SIG-M5 treated with dmso at 0.1 percent for 504 hours (cell line): ENCODE measurements around the gene DTNBP1.
"Not testable (repeated sequence)": the region's sequence is repeated elsewhere in the genome, so short reads cannot be mapped to it uniquely, and the experiment has no call there.

Experiments used
- DNase-seq: peaks from one replicate; lab custom pipeline; 2025; ENCODE audit not compliant: unreplicated experiment; lab: John Stamatoyannopoulos, UW

Gene DTNBP1

DNA sequence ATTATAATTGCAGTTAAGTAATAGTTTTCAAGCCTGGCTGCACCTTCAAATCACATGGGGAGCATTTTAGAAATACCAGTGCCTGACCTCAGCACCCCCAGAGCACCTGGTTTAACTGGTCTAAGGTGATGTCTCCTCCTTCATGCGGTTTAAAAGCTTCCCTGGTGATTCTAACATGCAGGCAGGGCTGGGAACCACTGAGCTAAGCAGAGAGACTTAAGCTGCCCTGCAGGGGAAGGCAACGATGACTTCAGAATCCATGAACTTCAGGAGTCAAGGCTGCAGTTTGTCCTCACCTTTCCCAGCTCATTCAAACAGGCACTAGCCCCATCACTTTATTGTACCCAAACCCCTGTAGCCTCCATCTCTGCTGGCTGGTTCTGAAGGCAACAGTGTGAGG is 6.1 kb upstream of the DTNBP1 start:
- no peak for DNase-seq

DNA sequence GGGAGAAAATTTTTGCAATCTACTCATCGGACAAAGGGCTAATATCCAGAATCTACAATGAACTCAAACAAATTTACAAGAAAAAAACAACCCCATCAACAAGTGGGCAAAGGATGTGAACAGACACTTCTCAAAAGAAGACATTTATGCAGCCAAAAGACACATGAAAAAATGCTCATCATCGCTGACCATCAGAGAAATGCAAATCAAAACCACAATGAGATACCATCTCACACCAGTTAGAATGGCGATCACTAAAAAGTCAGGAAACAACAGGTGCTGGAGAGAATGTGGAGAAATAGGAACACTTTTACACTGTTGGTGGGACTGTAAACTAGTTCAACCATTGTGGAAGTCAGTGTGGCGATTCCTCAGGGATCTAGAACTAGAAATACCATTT is 4.1 kb upstream of the DTNBP1 start:
- DNase-seq = not testable (repeated sequence)

DNA sequence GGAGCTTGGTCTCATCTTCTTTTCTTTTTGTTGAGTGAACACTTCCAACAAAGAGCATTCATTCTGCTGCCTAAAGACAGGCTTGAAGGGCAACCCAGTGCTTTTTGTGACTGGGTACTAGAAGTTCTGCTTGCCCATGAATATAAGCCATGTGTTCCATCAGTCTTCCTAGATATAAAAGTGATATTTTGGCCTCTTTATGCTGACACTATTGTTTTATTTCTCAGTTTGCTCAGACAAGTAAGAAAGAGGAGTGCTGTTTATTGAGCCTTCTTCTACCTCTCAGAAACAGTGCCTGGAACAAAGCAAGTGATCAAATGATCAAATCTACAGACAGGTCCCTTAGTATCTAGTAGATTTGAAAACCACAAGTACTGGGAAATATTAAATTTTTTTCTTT is 2.4 kb upstream of the DTNBP1 start:
- no peak for DNase-seq

DNA sequence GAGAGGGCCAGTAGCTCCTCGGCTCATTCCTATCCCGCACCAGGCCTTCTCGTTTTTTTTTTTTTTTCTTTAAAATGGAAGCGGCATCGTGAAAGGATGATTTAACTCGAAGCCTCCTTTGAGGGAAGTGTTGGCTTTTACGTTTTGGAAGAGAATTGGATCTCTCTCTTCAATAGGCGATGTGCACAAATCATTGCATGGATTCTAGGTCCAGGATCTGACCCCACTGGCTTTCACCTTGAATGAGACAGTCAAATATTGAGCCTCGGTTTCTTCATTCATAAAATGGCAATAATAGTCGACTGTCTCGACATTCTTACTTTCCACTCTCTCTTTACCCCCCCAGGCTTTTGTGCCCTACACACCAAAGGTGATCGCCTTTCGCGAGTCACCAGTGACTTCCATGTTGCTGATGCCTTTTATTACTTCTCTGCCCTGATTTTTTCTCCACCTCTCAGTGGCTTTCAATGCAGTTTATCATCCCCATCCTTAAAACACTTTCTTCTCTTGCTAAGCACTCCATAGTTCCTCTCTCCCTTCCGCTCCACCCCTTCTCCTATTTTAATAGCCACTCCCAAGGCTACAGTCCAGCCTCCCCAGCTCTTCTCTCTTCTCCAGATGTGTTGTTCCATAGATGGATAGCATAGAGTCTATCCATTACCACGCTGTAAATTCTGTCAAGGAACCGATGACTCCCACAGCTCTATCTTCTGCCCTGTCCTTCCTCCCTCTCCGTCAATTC is 473 bp upstream of the DTNBP1 start:
- DNase-seq = no peak

DNA sequence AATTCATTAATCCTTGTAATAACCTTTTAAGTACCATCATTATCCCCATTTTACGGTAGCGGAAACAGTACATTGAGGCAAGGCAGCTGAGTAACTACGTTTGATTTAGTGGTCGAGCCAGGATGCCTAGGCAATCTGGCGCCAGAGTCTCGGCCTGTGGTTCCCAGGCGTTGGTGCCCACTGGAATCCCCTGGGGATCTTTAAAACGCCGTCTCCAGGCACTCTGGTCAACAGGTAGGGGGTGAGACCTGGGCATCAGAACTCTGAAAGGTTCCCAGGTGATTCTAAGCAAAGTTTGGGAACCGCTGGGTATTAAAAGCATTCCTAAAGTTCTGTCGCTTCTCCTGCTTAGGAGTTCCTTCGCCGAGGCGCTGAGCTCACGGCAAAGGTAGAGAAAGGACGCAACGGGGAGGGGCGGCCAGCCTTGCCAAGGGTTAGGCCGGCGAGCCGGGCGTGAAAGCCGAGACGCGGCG is 939 bp downstream of the DTNBP1 start:
- no peak for DNase-seq

DNA sequence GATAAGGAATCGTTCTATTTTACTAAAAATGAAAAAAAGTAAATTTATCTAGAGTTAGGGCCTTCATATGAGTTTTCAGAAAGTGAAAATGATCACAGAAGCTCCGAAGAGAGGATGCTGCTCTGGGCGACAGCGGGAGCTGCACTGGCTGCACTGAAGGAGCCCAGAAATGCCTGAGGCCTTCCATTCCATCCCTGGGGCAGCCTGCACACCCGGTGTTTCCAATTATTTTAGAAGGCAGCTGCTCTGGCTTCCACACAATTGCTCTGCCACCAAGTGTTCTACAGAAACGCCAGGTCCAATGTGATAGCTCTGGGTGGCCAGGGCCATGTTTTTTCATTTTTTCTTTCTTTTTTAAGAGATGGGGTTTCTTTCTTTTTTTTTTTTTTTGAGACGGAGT is 3.6 kb downstream of the DTNBP1 start:
- no peak for DNase-seq

DNA sequence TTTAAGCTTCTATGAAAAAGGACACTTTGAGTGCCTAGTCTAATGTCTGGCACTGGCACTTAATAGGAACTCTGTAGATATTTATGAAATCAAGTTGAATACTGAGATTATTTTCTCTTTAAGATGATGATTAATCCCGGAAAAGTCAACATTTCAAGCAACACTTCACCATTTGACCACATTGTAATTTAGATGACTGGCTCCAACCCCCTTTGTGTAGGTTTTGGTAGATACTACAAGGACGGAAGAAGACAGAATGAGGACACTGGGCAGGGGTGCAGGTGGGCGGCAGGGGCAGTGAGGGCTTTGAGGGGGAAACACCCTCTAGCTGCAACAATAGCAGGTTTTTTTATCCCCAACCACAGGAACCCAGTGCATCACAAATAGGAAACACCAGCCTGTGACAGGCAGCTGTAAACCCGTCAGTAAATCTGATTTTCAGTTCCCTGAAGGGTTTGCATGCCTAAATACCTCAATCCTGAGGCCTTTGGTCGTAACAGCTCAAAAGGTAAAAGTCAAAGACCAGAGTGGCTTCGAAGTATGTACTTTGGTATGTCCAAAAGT is 4.6 kb downstream of the DTNBP1 start:
- no peak for DNase-seq

DNA sequence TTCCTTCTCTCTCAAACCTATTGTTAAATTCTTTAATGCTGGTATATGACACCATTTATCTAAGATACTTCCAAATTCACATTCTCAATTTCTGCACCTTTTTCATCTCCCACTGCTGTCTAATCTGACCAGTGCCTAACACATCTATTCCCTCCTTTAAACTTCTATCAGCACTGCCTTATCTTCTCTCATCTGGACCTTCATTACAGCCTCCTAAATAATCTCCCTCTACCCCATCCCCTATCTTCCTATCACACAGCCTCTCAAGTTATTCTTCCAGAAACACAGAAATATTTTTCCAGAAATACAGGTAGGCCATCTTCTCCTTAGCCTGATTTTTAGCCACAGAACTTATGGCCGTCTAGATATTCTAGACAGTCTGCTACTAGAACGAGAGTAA is 5.5 kb downstream of the DTNBP1 start:
- no peak for DNase-seq

DNA sequence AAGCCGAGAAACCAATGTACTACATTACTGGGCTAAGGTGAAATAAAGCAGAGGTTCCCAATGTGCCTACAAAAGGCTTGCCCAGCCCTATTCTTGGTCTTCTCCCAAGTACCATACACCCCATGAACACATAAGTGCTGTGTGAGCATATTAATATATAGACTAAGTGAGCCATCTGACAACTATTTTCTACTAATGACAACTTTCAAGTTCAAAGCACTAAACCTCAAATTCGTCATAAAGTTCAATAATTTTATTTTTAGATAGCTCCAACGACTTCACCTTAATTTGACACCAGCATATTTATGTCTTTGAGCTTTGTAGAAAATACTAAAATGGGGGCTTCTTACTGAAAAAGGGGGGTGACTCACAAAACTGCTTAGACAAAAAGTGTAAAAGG is 6.7 kb downstream of the DTNBP1 start:
- no peak for DNase-seq

DNA sequence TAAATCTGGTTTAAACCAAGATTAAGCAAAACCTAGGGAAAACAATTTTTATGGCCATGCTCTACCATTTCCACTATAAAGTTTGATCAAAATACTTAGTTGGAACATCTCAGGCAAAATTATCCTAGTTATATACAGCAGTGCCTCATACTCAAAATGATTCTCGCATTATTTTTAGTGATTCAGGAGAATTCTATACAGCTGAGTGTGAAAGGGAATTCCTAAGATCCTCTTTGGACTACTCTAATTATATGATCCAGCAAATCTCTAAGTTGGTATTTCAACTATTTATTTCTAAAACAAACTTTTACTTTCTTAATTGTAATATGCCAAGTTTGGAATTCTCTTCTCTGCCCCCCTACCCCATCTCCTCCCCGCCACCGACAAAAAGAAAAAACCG is 8.6 kb downstream of the DTNBP1 start:
- no peak for DNase-seq

DNA sequence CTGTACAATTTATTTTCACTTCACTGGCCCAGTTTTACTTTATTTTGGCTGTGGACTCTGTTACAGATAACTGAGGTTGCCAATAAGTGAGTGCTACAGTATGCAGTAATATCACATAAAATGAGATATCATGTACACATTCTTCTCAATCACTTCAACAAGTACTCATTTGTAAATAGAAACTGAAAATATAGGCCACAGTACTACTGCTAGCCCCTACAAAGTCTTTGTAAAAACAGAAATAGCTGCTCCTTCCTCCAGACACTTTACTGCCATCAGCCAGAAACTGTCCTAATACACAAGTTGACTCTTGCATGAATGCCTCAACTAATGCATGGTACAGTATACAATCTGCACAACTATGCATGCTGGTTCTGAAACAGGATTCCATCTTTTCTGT is 9.2 kb downstream of the DTNBP1 start:
- no peak for DNase-seq

DNA sequence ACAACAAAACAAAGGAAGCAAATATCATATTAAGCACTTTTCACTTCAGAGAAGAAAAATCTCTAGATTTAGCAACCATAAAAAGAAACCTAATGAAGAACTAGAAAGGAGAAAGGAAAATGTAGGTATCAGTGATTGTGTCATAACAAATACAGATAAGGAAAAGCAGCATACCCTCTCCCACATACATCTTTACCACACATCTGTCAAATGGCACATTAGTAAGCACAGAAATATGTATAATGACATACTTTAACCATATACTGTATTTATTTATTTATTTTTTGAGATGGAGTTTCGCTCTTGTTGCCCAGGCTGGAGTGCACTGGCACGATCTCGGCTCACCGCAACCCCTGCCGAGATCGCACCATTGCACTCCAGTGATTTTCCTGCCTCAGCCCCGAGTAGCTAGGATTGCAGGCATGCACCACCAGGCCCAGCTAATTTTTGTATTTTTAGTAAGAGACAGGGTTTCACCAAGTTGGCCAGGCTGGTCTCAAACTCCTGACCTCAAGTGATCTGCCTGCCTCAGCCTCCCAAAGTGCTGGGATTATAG is 12.7 kb downstream of the DTNBP1 start:
- not testable (repeated sequence) for DNase-seq

DNA sequence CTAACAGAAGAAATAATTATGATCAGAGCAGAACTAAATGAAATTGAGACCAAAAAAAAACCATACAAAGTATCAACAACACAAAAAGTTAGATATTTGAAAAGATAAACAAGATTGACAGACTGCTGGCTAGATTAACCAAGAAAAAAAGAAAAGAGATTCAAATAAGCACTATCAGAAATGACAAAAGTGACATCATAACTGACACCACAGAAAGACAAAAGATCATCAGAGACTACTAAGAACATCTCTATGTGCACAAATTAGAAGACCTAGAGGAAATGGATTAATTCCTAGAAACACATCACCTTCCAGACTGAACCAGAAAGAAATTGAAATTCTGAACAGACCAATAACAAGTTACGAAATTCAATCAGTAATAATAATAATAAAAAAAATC is 17.9 kb downstream of the DTNBP1 start:
- DNase-seq = no peak

DNA sequence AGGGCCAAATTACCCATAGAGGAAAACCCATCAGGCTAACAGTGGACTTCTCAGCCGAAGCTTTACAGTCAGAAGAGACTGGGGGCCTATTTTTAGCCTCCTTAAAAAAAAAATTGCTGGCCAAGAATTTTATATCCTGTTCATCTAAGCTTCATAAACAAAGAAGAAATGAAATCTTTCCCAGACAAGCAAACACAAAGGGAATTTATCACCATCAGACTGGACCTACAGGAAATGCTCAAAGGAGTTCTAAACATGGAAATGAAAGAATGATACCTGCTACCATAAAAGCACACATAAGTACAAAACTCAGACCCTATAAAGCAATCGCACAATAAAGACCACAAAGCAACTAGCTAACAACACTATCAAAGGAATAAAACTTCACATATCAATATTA is 19.3 kb downstream of the DTNBP1 start:
- DNase-seq = no peak

DNA sequence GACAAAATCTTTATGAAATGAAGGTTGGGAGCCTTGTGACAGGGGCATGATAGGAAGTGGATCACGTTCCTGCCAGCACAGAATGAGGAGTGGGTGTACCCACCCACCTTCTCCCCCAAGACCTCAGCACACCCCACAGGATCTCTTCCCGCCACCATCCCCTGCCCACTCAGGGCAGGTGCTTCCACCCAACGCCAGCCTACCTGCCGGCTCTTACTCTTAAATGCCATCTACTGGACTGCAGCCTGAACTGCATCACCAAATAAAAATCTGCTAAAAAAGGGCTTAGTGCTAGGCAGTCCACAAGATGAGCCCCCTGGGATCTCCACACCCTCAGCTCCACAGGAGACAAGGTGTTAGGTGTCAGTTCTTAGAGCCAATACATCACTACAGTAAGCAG is 20.6 kb downstream of the DTNBP1 start:
- no peak for DNase-seq

DNA sequence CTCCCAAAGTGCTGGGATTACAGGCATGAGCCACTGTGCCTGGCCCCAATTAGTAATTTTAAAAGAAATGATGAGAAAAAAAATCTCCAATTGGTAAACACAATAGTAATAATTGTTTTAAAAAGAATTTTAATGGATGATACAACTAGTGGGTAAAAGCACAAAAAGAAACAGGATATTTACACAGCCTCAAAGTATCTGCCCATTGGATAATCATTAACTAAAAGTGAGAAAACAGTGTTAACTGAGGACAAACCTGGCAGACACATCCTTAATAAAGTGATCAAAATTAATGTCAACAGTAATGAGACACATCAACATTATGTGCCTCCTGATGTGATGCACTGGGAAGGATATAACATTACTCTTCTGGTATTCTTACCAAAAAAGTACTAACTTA is 24.5 kb downstream of the DTNBP1 start:
- DNase-seq = no peak

DNA sequence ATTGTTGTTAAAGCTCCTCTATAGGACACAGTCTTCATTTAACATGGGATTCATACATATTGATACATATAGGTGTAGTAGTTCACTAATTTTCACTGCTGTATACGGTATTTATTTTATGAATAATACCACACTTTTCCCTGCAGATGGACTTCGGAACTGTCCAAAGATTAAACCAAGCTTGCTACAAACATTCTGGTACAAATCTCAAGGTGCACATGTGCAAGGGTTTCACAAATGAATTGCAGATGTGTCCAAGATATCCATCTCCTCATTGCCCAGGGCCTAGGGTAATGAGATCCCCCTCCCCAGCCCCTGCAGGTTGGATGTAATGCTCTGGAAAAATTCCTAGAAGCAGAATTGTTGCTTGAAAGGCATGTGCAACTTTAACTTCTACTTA is 31.4 kb downstream of the DTNBP1 start:
- no peak for DNase-seq

DNA sequence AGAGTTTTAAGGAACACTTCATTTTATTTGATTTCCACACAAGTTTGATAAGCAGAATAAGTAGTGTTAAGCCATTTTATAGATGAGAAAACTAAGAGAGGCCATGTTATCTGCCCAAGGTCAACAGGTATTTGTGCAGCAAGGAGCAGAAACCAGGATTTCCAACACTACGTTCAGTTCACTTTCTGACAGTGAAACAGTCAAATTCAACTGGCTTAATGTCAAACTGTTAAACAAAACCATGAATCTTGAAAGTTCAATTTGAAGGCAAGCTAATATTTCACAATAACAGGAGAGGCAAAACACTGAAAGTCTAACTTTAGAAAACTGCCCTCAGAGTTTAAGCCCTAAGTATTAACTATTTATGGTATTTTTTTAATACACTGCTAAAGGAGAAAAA is 32.6 kb downstream of the DTNBP1 start:
- DNase-seq = no peak

DNA sequence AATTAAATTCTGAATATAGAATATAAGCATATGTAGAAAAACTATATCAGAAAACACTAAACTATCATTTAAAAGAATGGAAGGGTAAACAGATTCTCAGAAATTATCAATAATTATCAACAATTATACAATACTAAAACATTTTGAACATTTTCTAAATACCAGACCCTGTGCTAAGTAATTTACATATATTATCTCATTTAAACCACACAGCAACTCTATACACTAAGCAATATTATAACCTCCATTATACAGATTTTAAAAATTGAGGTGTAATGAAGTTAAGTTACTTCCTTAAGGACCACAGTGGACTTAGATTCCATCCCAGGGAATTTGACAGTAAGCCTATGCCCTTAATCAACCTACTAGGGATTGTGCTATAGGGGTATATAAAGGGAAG is 33.3 kb downstream of the DTNBP1 start:
- no peak for DNase-seq

DNA sequence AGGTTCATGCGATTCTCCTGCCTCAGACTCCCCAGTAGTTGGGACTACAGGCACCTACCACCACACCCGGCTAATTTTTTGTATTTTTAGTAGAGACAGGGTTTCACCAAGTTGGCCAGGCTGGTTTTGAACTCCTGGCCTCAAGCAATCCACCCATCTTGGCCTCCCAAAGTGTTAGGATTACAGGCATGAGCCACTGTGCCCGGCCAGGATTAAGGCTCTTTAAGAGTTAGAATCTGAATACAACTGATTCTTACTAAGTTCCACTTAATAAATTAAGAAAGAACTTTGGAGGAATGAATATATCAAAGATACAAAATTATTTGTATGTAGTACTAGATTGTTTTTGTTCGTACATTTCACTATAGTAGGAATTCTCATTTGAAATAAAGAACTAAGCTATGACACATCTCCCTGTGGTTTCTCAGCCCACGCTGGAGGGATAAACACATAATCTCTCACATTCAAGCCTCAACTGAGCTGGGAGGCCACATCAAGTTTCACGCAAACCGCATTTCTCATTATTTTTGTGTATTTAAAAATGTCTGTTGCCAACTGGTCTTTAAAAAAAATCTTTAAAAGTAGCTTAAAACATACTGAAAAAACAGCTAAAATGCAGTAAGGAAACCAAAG is 34.2 kb downstream of the DTNBP1 start:
- peak; percentile 9 for DNase-seq

DNA sequence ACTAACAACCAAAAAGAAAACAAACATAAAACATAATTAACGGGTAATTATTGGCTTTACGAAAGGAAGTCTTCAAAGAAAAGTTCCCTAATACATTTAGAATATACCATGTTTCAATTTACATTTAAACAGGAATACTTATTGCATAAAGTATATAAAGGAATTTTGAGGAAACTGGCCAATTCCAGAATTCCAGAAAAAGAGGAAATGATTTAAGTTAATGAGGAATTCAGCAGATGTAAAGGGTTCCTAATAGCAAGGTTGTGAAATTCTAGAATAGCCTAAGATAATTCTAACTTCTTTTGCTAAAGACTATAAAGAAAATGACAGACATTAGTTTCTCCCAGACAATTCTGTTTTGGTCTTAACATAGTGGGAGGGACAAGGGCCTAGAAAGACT is 35.0 kb downstream of the DTNBP1 start:
- no peak for DNase-seq
